ENCODE measurements around the gene PROM1.

- TF ChIP-seq CTCF (IDR thresholded peaks at IDR 0.05) (no peak), POLR2A (IDR thresholded peaks at IDR 0.05) (no peak)
These were observed 145.2 kb downstream of the PROM1 start, which contains the start of gene FGFBP1 for GRCh38 chr4:15938640-15939039.

Data from body of pancreas (tissue), 4 donors.